GM21526 (cell line): ENCODE results near the gene OR6J1.

ENCODE experiments used
- ATAC-seq: cut with Tn5 transposase; IDR thresholded peaks from one replicate; pipeline ENCODE4 v1.9.1; 2021; ENCODE audit warnings: moderate library complexity; ENCODE audit not compliant: unreplicated experiment, low FRiP score

Gene OR6J1

GRCh38 chr14:22583994-22584393, 60.2 kb downstream of the OR6J1 start:
- no peak for ATAC-seq
